Nephron progenitor cell (in vitro differentiated cells): Measurements from ENCODE around the gene TACC3.
A peak's percentile ranks its signal among the peaks of the same experiment; 100 is the strongest.

Experiments
- DNase-seq: peaks from one replicate; pipeline ENCODE4 v3.0.0; 2021
- H3K27ac Mint-ChIP-seq: 2 replicates; pipeline ENCODE4 v1.8.0; 2021; ENCODE audit warnings: mild to moderate bottlenecking, moderate library complexity, mixed read lengths
- H3K27me3 Mint-ChIP-seq: 2 replicates; pipeline ENCODE4 v1.8.0; 2021; ENCODE audit warnings: mild to moderate bottlenecking, low read depth, mixed read lengths; ENCODE audit not compliant: poor library complexity
- H3K36me3 Mint-ChIP-seq: 2 replicates; pipeline ENCODE4 v1.8.0; 2021; ENCODE audit warnings: low read depth, mixed read lengths
- H3K4me1 Mint-ChIP-seq: 2 replicates; pipeline ENCODE4 v1.8.0; 2021; ENCODE audit warnings: mixed read lengths
- H3K4me3 Mint-ChIP-seq: 2 replicates; pipeline ENCODE4 v1.8.0; 2021; ENCODE audit warnings: mild to moderate bottlenecking, moderate library complexity, mixed read lengths
- H3K9me3 Mint-ChIP-seq: 2 replicates; pipeline ENCODE4 v1.8.0; 2021; ENCODE audit warnings: mild to moderate bottlenecking, moderate library complexity, mixed read lengths
- CTCF ChIP-seq: fragments of 200-600 bp; sonication (generic); IDR thresholded peaks from 2 replicates; pipeline ENCODE4 v1.5.0; 2021; ENCODE audit warnings: antibody characterized with exemption

Gene TACC3

GRCh38 chr4:1721003-1721665 lies at the start of gene TACC3, which contains the start of gene TMEM129:
Gene TACC3, plus strand, starts transcription at chr4:1721521. Its CDS starts 1,901 bp downstream, at chr4:1723422.
Gene TMEM129, minus strand, starts transcription at chr4:1721323. Its CDS starts 486 bp downstream, at chr4:1720837.
- peak within 1 kb of the TSS; percentile 91 for H3K27ac Mint-ChIP-seq
- peaks cover 43% of the 10 kb centered on the region for H3K4me1 Mint-ChIP-seq
- H3K36me3 Mint-ChIP-seq = peaks cover 10% of the 10 kb centered on the region
- peak; percentile 90 for DNase-seq
- peak within 1 kb of the TSS; percentile 96 for H3K4me3 Mint-ChIP-seq
- H3K27me3 Mint-ChIP-seq = no peaks in the 10 kb centered on the region
- H3K9me3 Mint-ChIP-seq = no peaks in the 10 kb centered on the region
- no peak for TF ChIP-seq CTCF

- H3K4me1 Mint-ChIP-seq = peaks cover 46% of the 10 kb centered on the region
- H3K4me3 Mint-ChIP-seq = no peak overlapping the region
- H3K9me3 Mint-ChIP-seq = no peaks in the 10 kb centered on the region
Measured at GRCh38 chr4:1673671-1674070, 47.6 kb upstream of the TACC3 start.

GRCh38 chr4:1674682-1675081 lies 46.6 kb upstream of the TACC3 start:
- Mint-ChIP-seq H3K27ac (peak overlapping the region; percentile 95), H3K4me3 (peak overlapping the region; percentile 55), H3K27me3 (peaks cover 15% of the 10 kb centered on the region), H3K36me3 (no peaks in the 10 kb centered on the region), H3K9me3 (no peaks in the 10 kb centered on the region), H3K4me1 (peaks cover 42% of the 10 kb centered on the region)
- DNase-seq = no peak
- no peak for TF ChIP-seq CTCF

More at GRCh38 chr4:1673671-1674070, 47.6 kb upstream of the TACC3 start:
- no peak overlapping the region for H3K27ac Mint-ChIP-seq
- DNase-seq = no peak
- no peak for TF ChIP-seq CTCF
- H3K36me3 Mint-ChIP-seq = no peaks in the 10 kb centered on the region
- peaks cover 12% of the 10 kb centered on the region for H3K27me3 Mint-ChIP-seq

GRCh38 chr4:1675136-1675801 lies 46.1 kb upstream of the TACC3 start:
- TF ChIP-seq CTCF = no peak
- no peak for DNase-seq
- H3K36me3 Mint-ChIP-seq = peaks cover under 1% of the 10 kb centered on the region
- peak overlapping the region; percentile 55 for H3K4me3 Mint-ChIP-seq
- H3K27me3 Mint-ChIP-seq = peaks cover 17% of the 10 kb centered on the region
- H3K9me3 Mint-ChIP-seq = peaks cover 1% of the 10 kb centered on the region
- peaks cover 42% of the 10 kb centered on the region for H3K4me1 Mint-ChIP-seq
- peak overlapping the region; percentile 95 for H3K27ac Mint-ChIP-seq

GRCh38 chr4:1675802-1676137 lies 45.6 kb upstream of the TACC3 start:
- peaks cover 6% of the 10 kb centered on the region for H3K36me3 Mint-ChIP-seq
- H3K9me3 Mint-ChIP-seq = peaks cover 6% of the 10 kb centered on the region
- H3K4me1 Mint-ChIP-seq = peaks cover 42% of the 10 kb centered on the region
- DNase-seq = no peak
- peaks cover 18% of the 10 kb centered on the region for H3K27me3 Mint-ChIP-seq
- H3K4me3 Mint-ChIP-seq = no peak overlapping the region
- no peak for TF ChIP-seq CTCF
- H3K27ac Mint-ChIP-seq = no peak overlapping the region
